K562 (cell line): ENCODE measurements around the gene PLEKHN1. TPM values are rescaled to one million over a fixed set of nuclear protein-coding genes. Genes with fewer than 3 reads are reported as not detected.
A peak's percentile ranks its signal among the peaks of the same experiment; 100 is the strongest.

Source experiments
- BCLAF1 ChIP-seq, 2 experiments: fragments of 450-650 bp in 1 of 2; IDR thresholded peaks; 2 replicates each; pipeline ENCODE4 v1.6.1; 2011 to 2017; ENCODE audit warnings: low read depth in 2 of 2, antibody characterized with exemption in 1 of 2, borderline replicate concordance in 1 of 2, low read length in 1 of 2, mild to moderate bottlenecking in 1 of 2, mixed read lengths in 1 of 2; ENCODE audit not compliant: control insufficient read depth in 1 of 2
- CHD7 ChIP-seq: fragments of 200-600 bp; sonication (generic); IDR thresholded peaks from one replicate; pipeline ENCODE4 v1.6.1; 2012; ENCODE audit warnings: mild to moderate bottlenecking, low read depth, low read length, inconsistent platforms
- NELFE ChIP-seq: IDR thresholded peaks from 2 replicates; pipeline ENCODE4 v1.6.1; 2011; ENCODE audit warnings: mild to moderate bottlenecking; ENCODE audit not compliant: insufficient read depth, insufficient read length
- TAL1 ChIP-seq: fragments of 450-650 bp; IDR thresholded peaks from 2 replicates; pipeline ENCODE4 v1.6.1; 2016; ENCODE audit warnings: mild to moderate bottlenecking
- polyA plus RNA-seq, 8 experiments: library from polyadenylated mRNA; depleted of rRNA in 4 of 8; stranded (reverse) in 5 of 8; unstranded in 3 of 8; fragments of >200 nt; fragmentation: Nextera tagmentation in 2 of 8; fragmentation: Illumina TruSeq in 1 of 8; extraction: Ambion mirVana in 2 of 8; extraction: Trizol in 1 of 8; gene quantifications; 2 replicates each; pipeline versions ENCODE4 v1.2.1 to v1.2.3, GENCODE V29; 2011 to 2014; ENCODE audit warnings: inconsistent platforms in 1 of 8, missing spikeins in 1 of 8
- total RNA-seq, 7 experiments: library from RNA; depleted of rRNA in 6 of 7; stranded (reverse); fragments of >200 nt in 6 of 7; fragmentation: Illumina TruSeq in 2 of 7; extraction: Trizol in 2 of 7; gene quantifications; 2 replicates each; pipeline versions ENCODE4 v1.2.1 to v1.2.3, GENCODE V29; 2011 to 2021; ENCODE audit warnings: low replicate concordance in 1 of 7

Gene PLEKHN1
- total and polyA plus RNA-seq, 9 of the 15 experiments (the other 6 are each of a cell fraction or from before 2014, with no cell fraction given) = 0.07 to 1.5 (median 0.13) TPM; not detected in 2

- TF ChIP-seq CHD7 = no peak
- TF ChIP-seq TAL1 = no peak
- 0 out of 4 replicates have a peak, but pooled peaks of 1 of the 2 experiments have one; percentile 10 for TF ChIP-seq BCLAF1 (IDR thresholded peaks at IDR 0.05; ENCODE audit: borderline replicate concordance in 1 of 2, control insufficient read depth in 1 of 2, low read depth in 2 of 2, low read length in 1 of 2)
- no peak for TF ChIP-seq NELFE
Measured at GRCh38 chr1:1001057-1001783, 34.9 kb downstream of the PLEKHN1 start (continued).
